IMR-90 (cell line): ENCODE results near the gene DENND1C. TPM values are rescaled to one million over a fixed set of nuclear protein-coding genes. Genes with fewer than 3 reads are reported as not detected.

ENCODE experiments used
- ATAC-seq: fragments of 200-7000 bp; cut with Tn5 transposase; 2 replicates; pipeline ENCODE4 v1.9.1; 2020; ENCODE audit warnings: low read depth, mild to moderate bottlenecking, moderate library complexity
- BruUV-seq: library from RNA; stranded (reverse); fragments of 400-500 nt; replicated peaks from 2 replicates; lab custom pipeline; 2021; lab: Mats Ljungman, UMichigan
- CTCF ChIA-PET: fragments of 300-600 bp; formaldehyde crosslinking; extraction: SDS; loops from one replicate; lab custom pipeline; 2021; ENCODE audit warnings: antibody characterized with exemption; lab: Yijun Ruan, JAX
- POLR2A ChIA-PET: fragments of 300-600 bp; sonication (Branson Sonifier 250); formaldehyde crosslinking; loops from one replicate; lab custom pipeline; 2022; ENCODE audit warnings: antibody characterized with exemption; ENCODE audit not compliant: unreplicated experiment; lab: Charles Lee
- DNase-seq: peaks from one replicate; pipeline ENCODE4 v3.0.0; 2013
- H2AFZ ChIP-seq: replicated peaks from 2 replicates; pipeline ENCODE3; 2013; ENCODE audit warnings: low read length, mild to moderate bottlenecking; ENCODE audit not compliant: poor library complexity
- H2AK5ac ChIP-seq: 2 replicates; pipeline ENCODE4 v1.6.1; 2013; ENCODE audit warnings: low read depth, low read length, inconsistent platforms
- H2AK9ac ChIP-seq: replicated peaks from 2 replicates; pipeline ENCODE3; 2013; ENCODE audit warnings: mild to moderate bottlenecking, low read depth, low read length, moderate library complexity; ENCODE audit not compliant: poor library complexity
- H2BK120ac ChIP-seq: 2 replicates; pipeline ENCODE4 v1.6.1; 2013; ENCODE audit warnings: low read depth, low read length, inconsistent platforms
- H2BK15ac ChIP-seq: 3 replicates; pipeline ENCODE4 v1.6.1; 2013; ENCODE audit warnings: low read depth, low read length, inconsistent platforms
- H2BK20ac ChIP-seq: 2 replicates; pipeline ENCODE4 v1.6.1; 2013; ENCODE audit warnings: low read depth, mild to moderate bottlenecking, inconsistent platforms, low read length, moderate library complexity
- H2BK5ac ChIP-seq: 2 replicates; pipeline ENCODE4 v1.6.1; 2013; ENCODE audit warnings: mild to moderate bottlenecking, low read depth, low read length, inconsistent platforms; ENCODE audit not compliant: poor library complexity, severe bottlenecking
- H3K14ac ChIP-seq: replicated peaks from 2 replicates; pipeline ENCODE4 v1.6.1; 2013; ENCODE audit warnings: low read depth, low read length, inconsistent platforms
- H3K18ac ChIP-seq: 2 replicates; pipeline ENCODE4 v1.6.1; 2013; ENCODE audit warnings: low read depth, low read length, control low read depth
- H3K23ac ChIP-seq: 2 replicates; pipeline ENCODE4 v1.6.1; 2013; ENCODE audit warnings: low read depth, low read length, inconsistent platforms
- H3K27ac ChIP-seq: 2 replicates; pipeline ENCODE4 v1.5.1; 2013; ENCODE audit warnings: mild to moderate bottlenecking, control low read depth, low read length; ENCODE audit not compliant: insufficient read depth
- H3K27me3 ChIP-seq: 2 replicates; pipeline ENCODE4 v1.6.1; 2013; ENCODE audit warnings: low read length; ENCODE audit not compliant: control insufficient read depth, insufficient read depth
- H3K36me3 ChIP-seq: 2 replicates; pipeline ENCODE4 v1.6.1; 2013; ENCODE audit warnings: low read length, mixed read lengths; ENCODE audit not compliant: control insufficient read depth, insufficient read depth
- H3K4ac ChIP-seq: 2 replicates; pipeline ENCODE4 v1.6.1; 2013; ENCODE audit warnings: low read depth, low read length, inconsistent platforms
- H3K4me1 ChIP-seq: 2 replicates; pipeline ENCODE4 v1.6.1; 2013; ENCODE audit warnings: low read length, mixed read lengths; ENCODE audit not compliant: control insufficient read depth, insufficient read depth
- H3K4me2 ChIP-seq: 2 replicates; pipeline ENCODE4 v1.6.1; 2013; ENCODE audit warnings: low read depth, mild to moderate bottlenecking, control low read depth, low read length, moderate library complexity
- H3K4me3 ChIP-seq: 2 replicates; pipeline ENCODE4 v1.5.1; 2013; ENCODE audit warnings: low read depth, mild to moderate bottlenecking, control low read depth, low read length, moderate library complexity; ENCODE audit not compliant: insufficient read depth
- H3K56ac ChIP-seq: 2 replicates; pipeline ENCODE4 v1.6.1; 2013; ENCODE audit warnings: low read length, inconsistent platforms; ENCODE audit not compliant: insufficient read depth; ENCODE audit errors: extremely low read depth
- H3K79me1 ChIP-seq, 2 experiments: 2 replicates each; pipeline ENCODE4 v1.6.1; 2013; ENCODE audit warnings: low read length in 2 of 2, inconsistent platforms in 1 of 2, low read depth in 1 of 2
- H3K9ac ChIP-seq: 2 replicates; pipeline ENCODE4 v1.6.1; 2013; ENCODE audit warnings: low read depth, low read length, control low read depth
- H3K9me1 ChIP-seq: 2 replicates; pipeline ENCODE4 v1.6.1; 2013; ENCODE audit warnings: low read length, inconsistent platforms; ENCODE audit not compliant: insufficient read depth
- H3K9me3 ChIP-seq: 2 replicates; pipeline ENCODE4 v1.6.1; 2013; ENCODE audit warnings: low read length; ENCODE audit not compliant: control insufficient read depth, insufficient read depth
- H4K20me1 ChIP-seq: 2 replicates; pipeline ENCODE4 v1.6.1; 2013; ENCODE audit warnings: low read length, inconsistent platforms; ENCODE audit not compliant: insufficient read depth
- H4K5ac ChIP-seq: 2 replicates; pipeline ENCODE4 v1.6.1; 2013; ENCODE audit warnings: mild to moderate bottlenecking, low read depth, low read length, control low read depth
- H4K8ac ChIP-seq, 2 experiments: 2 replicates each; pipeline ENCODE4 v1.6.1; 2013; ENCODE audit warnings: low read depth in 2 of 2, low read length in 2 of 2, control low read depth in 1 of 2, inconsistent platforms in 1 of 2
- H4K91ac ChIP-seq: 2 replicates; pipeline ENCODE4 v1.6.1; 2013; ENCODE audit warnings: low read depth, low read length, inconsistent platforms; ENCODE audit not compliant: insufficient read depth
- FOS ChIP-seq: fragments of 150-350 bp; IDR thresholded peaks from 2 replicates; pipeline ENCODE4 v1.6.1; 2016; ENCODE audit warnings: low read depth, low read length
- MAFK ChIP-seq: IDR thresholded peaks from 2 replicates; pipeline ENCODE4 v1.6.1; 2012; ENCODE audit warnings: low read depth, low read length, improper control_type of control experiment
- POLR2A ChIP-seq: IDR thresholded peaks from 2 replicates; pipeline ENCODE4 v1.6.1; 2012; ENCODE audit warnings: mild to moderate bottlenecking, low read depth, low read length
- RAD21 ChIP-seq: IDR thresholded peaks from 2 replicates; pipeline ENCODE4 v1.6.1; 2012; ENCODE audit warnings: low read length, improper control_type of control experiment
- RFX5 ChIP-seq: IDR thresholded peaks from 2 replicates; pipeline ENCODE4 v1.8.0; 2012; ENCODE audit warnings: low read depth, mild to moderate bottlenecking, low read length, moderate library complexity
- SMC3 ChIP-seq: fragments of 150-350 bp; IDR thresholded peaks from 2 replicates; pipeline ENCODE4 v1.6.1; 2016; ENCODE audit warnings: low read depth, mild to moderate bottlenecking, antibody characterized with exemption, low read length, moderate library complexity
- WGBS, 2 experiments: methylation state at CpG; one replicate each; pipeline versions ENCODE4 v1.1.5 to v1.1.7; 2013; ENCODE audit warnings: missing lambda C conversion rate in 2 of 2; ENCODE audit not compliant: insufficient read length in 1 of 2; ENCODE audit errors: extremely low coverage in 2 of 2; 5-methylcytosine and 5-hydroxymethylcytosine counted together
- dilution Hi-C: fragments of 300-500 bp; cut with HindIII; formaldehyde crosslinking; loops from one replicate; pipeline ENCODE4 v1.14.3; 2018; ENCODE audit warnings: low sequenced_read_pairs; ENCODE audit not compliant: unreplicated experiment
- in situ Hi-C: fragments of 300-500 bp; cut with MboI; formaldehyde crosslinking; loops from 3 replicates; pipeline ENCODE4 v1.14.3; 2019; ENCODE audit warnings: low sequenced_read_pairs, inconsistent platforms, mixed read lengths
- intact Hi-C: fragments of 100-400 bp; cut with micrococcal nuclease; formaldehyde crosslinking; loops from 2 replicates; pipeline ENCODE4 v1.10.0; 2022
- polyA plus RNA-seq, 3 experiments: library from polyadenylated mRNA; depleted of rRNA; stranded (reverse); fragments of >200 nt; gene quantifications; 2 replicates each; pipeline ENCODE4 v1.2.3, GENCODE V29; 2012; ENCODE audit warnings: low replicate concordance in 1 of 3
- total RNA-seq: library from RNA; depleted of rRNA; stranded (reverse); fragments of >200 nt; gene quantifications from 2 replicates; pipeline ENCODE4 v1.2.3, GENCODE V29; 2012

The DENND1C gene
- total and polyA plus RNA-seq, 2 of the 4 experiments (the other 2 are of a cell fraction): not detected

GRCh38 chr19:6455924-6456323 is 25.7 kb downstream of the DENND1C start:
- Histone ChIP-seq H3K4me1 (peaks cover 3% of the 10 kb centered on the region; the same call in 1 of the 2 replicates), H3K4me2 (no peak overlapping the region), H2AFZ (no peak overlapping the region), H3K36me3 (peaks cover 13% of the 10 kb centered on the region), H3K56ac (no peak overlapping the region), H2BK15ac (no peak overlapping the region), H3K18ac (no peak overlapping the region), H3K9me1 (no peaks in the 10 kb centered on the region; the same call in 1 of the 2 replicates), H2BK120ac (no peak overlapping the region), H2AK9ac (no peak overlapping the region), H4K5ac (no peak overlapping the region), H3K9ac (no peak overlapping the region), H3K4ac (no peak overlapping the region), H3K79me1 (peaks cover 0 to 3% of the 10 kb centered on the region in 2 experiments; a peak in 1 of 4 replicates), H4K91ac (no peak overlapping the region), H3K27ac (no peak overlapping the region), H2BK20ac (no peak overlapping the region), H4K20me1 (no peaks in the 10 kb centered on the region), H3K23ac (no peak overlapping the region), H2AK5ac (no peak overlapping the region), H3K27me3 (no peaks in the 10 kb centered on the region), H3K14ac (no peak overlapping the region), H3K9me3 (peaks cover 10% of the 10 kb centered on the region; the same call in 1 of the 2 replicates), H2BK5ac (no peak overlapping the region), H4K8ac (no peak overlapping the region), H3K4me3 (no peak overlapping the region)
- TF ChIP-seq RAD21 (no peak), POLR2A (no peak), FOS (no peak), RFX5 (no peak), SMC3 (no peak), MAFK (no peak)
- CTCF ChIA-PET: no interaction called here
- ATAC-seq (no peak), DNase-seq (no peak)
- BruUV-seq: no TSS peak
- POLR2A ChIA-PET: no interaction called here
- intact Hi-C loops (loop anchor here (10.0 kb wide), 1 partner anchor 661 kb away; the partner anchor contains the start of gene DUS3L), in situ Hi-C loops (no loop called here), dilution Hi-C loops (no loop called here)
- 100% methylated on average over 6 of the region's 15 CpGs; no CpG with 5 or more reads in 1 of the 2 experiments for WGBS, 2 experiments
